Prostate gland (tissue), 2 donors: ENCODE data around the gene LRP4. TPM values are rescaled to one million over a fixed set of nuclear protein-coding genes. Genes with fewer than 3 reads are reported as not detected.

Experiments used
- DNase-seq: peaks from one replicate; pipeline ENCODE4 v3.0.0-alpha.2; 2019; ENCODE audit warnings: low spot score
- H3K27ac ChIP-seq, 2 donors: fragments of 200-600 bp; sonication (generic); 2 replicates each; pipeline ENCODE4 v1.5.1; 2017 to 2019
- H3K27me3 ChIP-seq: fragments of 200-600 bp; sonication (generic); replicated peaks from 2 replicates; pipeline ENCODE4 v1.5.1; 2019; ENCODE audit not compliant: insufficient read depth
- H3K36me3 ChIP-seq, 2 donors: fragments of 200-600 bp; sonication (generic); 1 replicate in 1 of 2; 2 replicates in 1 of 2; pipeline versions ENCODE4 v1.5.1 to v1.8.1; 2017 to 2019
- H3K4me1 ChIP-seq: fragments of 200-600 bp; sonication (generic); replicated peaks from 2 replicates; pipeline ENCODE4 v1.5.1; 2019
- H3K4me3 ChIP-seq, 2 donors: fragments of 200-600 bp; sonication (generic); 2 replicates each; pipeline ENCODE4 v1.5.1; 2017 to 2019
- H3K9me3 ChIP-seq: fragments of 200-600 bp; sonication (generic); 2 replicates; pipeline ENCODE4 v1.5.1; 2017
- POLR2A ChIP-seq: fragments of 450-650 bp; IDR thresholded peaks from one replicate; pipeline ENCODE4 v1.6.1; 2016; ENCODE audit warnings: antibody characterized with exemption, mild to moderate bottlenecking
- POLR2AphosphoS5 ChIP-seq: sonication (generic); formaldehyde crosslinking; IDR thresholded peaks from one replicate; pipeline ENCODE4 v1.6.1; 2017; ENCODE audit warnings: antibody characterized with exemption
- WGBS: methylation state at CpG from one replicate; pipeline ENCODE4 v1.1.5; 2018; 5-methylcytosine and 5-hydroxymethylcytosine counted together
- intact Hi-C: fragments of 100-400 bp; cut with DNase I; formaldehyde crosslinking; loops from one replicate; pipeline ENCODE4 v1.14.2; 2022
- total RNA-seq, 2 donors: library from RNA; depleted of rRNA; stranded (reverse); fragments of >200 nt; gene quantifications; one replicate each; pipeline ENCODE4 v1.1.0, GENCODE V29; 2016
- TF ChIP-seq, protein P1 (sequence below), 4 experiments: fragments of 200-600 bp in 2 of 4; fragments of 450-650 bp in 2 of 4; sonication (generic) in 2 of 4; IDR thresholded peaks; 1 replicate in 3 of 4; 2 replicates in 1 of 4; pipeline ENCODE4 v1.5.1; 2016 to 2019; ENCODE audit warnings: antibody characterized with exemption in 4 of 4, mild to moderate bottlenecking in 2 of 4, moderate library complexity in 2 of 4

The LRP4 gene
- total RNA-seq, 2 donors from 2014 or later = 8.6 to 10.8 TPM

DNA sequence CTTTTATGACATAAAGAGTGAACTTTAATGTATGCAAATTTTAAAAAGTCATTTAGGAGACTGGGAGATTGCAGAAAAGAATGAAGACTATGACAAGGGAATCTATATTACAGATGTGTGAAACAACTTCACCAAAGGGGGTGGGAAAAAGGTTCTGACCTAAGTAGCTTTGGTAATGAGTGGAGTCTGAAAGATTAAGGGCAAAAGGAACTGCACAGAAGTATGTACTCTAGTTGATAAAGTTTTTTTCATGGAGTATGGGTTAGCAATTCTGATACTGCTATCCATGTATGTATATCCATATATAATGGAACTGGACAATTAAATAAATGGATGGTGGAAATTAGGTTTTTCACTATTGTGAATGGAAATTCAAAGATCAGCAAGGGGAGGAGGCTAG is 81.5 kb downstream of the LRP4 start:
- Histone ChIP-seq H3K4me3 (no peak overlapping the region), H3K9me3 (no peaks in the 10 kb centered on the region), H3K4me1 (no peaks in the 10 kb centered on the region), H3K36me3 (no peaks in the 10 kb centered on the region), H3K27me3 (no peaks in the 10 kb centered on the region), H3K27ac (no peak overlapping the region)
- no peak for DNase-seq
- TF ChIP-seq POLR2A = no peak
- no peak for TF ChIP-seq POLR2AphosphoS5
- TF ChIP-seq, protein P1, sequence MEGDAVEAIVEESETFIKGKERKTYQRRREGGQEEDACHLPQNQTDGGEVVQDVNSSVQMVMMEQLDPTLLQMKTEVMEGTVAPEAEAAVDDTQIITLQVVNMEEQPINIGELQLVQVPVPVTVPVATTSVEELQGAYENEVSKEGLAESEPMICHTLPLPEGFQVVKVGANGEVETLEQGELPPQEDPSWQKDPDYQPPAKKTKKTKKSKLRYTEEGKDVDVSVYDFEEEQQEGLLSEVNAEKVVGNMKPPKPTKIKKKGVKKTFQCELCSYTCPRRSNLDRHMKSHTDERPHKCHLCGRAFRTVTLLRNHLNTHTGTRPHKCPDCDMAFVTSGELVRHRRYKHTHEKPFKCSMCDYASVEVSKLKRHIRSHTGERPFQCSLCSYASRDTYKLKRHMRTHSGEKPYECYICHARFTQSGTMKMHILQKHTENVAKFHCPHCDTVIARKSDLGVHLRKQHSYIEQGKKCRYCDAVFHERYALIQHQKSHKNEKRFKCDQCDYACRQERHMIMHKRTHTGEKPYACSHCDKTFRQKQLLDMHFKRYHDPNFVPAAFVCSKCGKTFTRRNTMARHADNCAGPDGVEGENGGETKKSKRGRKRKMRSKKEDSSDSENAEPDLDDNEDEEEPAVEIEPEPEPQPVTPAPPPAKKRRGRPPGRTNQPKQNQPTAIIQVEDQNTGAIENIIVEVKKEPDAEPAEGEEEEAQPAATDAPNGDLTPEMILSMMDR (IDR thresholded peaks at IDR 0.05) = no peak
- intact Hi-C loops = no loop called here

DNA sequence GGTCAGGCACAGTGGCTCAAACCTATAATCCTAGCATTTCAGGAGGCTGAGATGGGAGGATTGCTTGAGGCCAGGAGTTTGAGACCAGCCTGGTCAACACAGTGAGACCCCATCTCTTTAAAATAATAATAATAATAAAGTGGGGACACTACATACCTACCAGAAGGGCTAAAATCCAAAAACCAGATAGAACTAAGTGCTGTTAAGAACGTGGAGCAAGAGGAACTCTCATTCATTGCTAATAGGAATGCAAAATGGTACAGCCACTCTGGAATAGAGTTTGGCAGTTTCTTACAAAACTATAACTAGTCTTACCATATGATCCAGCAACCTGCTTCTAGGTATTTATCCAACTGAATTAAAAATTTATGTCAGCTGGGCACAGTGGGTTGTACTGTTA is 81.9 kb downstream of the LRP4 start:
- H3K27me3 ChIP-seq = no peaks in the 10 kb centered on the region
- no peak overlapping the region for H3K27ac ChIP-seq
- no peaks in the 10 kb centered on the region for H3K36me3 ChIP-seq
- TF ChIP-seq POLR2A (no peak), POLR2AphosphoS5 (no peak)
- TF ChIP-seq, protein P1 (IDR thresholded peaks at IDR 0.05) = no peak
- intact Hi-C loops = no loop called here
- WGBS = 100% methylated on average over 1 of the region's 1 CpG
- no peak overlapping the region for H3K4me3 ChIP-seq
- no peak for DNase-seq
- no peaks in the 10 kb centered on the region for H3K9me3 ChIP-seq
- H3K4me1 ChIP-seq = no peaks in the 10 kb centered on the region

DNA sequence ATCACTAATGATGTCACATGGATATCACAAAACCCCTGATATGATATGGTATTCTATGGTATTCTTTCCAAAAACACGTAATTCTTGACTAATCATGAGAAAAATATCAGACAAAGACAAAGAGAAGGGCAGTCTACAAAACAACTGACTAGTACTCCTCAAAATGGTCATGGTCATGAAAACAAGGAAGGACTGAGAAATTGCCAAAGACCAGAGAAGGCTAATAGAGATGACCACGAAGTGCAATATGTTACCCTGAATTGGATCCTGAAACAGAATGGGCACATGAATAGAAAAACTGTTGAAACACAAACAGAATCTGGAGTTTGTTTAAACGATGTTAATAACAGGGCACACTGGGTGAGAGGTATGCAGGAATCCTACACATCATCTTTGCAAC is 82.5 kb downstream of the LRP4 start:
- TF ChIP-seq, protein P1 (IDR thresholded peaks at IDR 0.05) = no peak
- TF ChIP-seq POLR2A (no peak), POLR2AphosphoS5 (no peak)
- intact Hi-C loops = no loop called here
- Histone ChIP-seq H3K4me3 (no peak overlapping the region), H3K27me3 (no peaks in the 10 kb centered on the region), H3K36me3 (no peaks in the 10 kb centered on the region), H3K4me1 (no peaks in the 10 kb centered on the region), H3K27ac (no peak overlapping the region), H3K9me3 (no peaks in the 10 kb centered on the region)
- WGBS = 63% methylated on average over 3 of the region's 3 CpGs
- no peak for DNase-seq

DNA sequence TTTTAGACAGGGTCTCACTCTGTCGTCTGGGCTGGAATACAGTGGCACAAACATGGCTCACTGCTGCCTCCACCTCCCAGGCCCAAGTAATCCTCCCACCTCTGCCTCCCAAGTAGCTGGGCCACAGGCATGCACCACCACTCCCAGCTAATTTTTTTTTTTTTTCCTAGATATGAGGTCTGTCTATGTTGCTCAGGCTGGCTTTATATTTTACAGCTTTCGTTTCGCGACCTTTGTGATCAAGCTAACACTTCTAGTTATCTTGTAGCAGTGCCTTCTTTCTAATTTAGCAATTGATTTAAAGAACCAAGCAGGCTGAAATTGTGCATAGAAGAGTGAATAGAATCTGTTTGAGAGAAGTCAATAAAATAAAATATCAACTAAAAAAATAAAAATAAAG is 83.5 kb downstream of the LRP4 start:
- no peaks in the 10 kb centered on the region for H3K4me1 ChIP-seq
- intact Hi-C loops = no loop called here
- 88% methylated on average over 4 of the region's 4 CpGs for WGBS
- H3K4me3 ChIP-seq = no peak overlapping the region
- H3K36me3 ChIP-seq = no peaks in the 10 kb centered on the region
- no peaks in the 10 kb centered on the region for H3K27me3 ChIP-seq
- DNase-seq = no peak
- H3K27ac ChIP-seq = no peak overlapping the region
- H3K9me3 ChIP-seq = no peaks in the 10 kb centered on the region
- TF ChIP-seq POLR2AphosphoS5 = no peak
- TF ChIP-seq POLR2A = no peak
- TF ChIP-seq, protein P1 (IDR thresholded peaks at IDR 0.05) = no peak

DNA sequence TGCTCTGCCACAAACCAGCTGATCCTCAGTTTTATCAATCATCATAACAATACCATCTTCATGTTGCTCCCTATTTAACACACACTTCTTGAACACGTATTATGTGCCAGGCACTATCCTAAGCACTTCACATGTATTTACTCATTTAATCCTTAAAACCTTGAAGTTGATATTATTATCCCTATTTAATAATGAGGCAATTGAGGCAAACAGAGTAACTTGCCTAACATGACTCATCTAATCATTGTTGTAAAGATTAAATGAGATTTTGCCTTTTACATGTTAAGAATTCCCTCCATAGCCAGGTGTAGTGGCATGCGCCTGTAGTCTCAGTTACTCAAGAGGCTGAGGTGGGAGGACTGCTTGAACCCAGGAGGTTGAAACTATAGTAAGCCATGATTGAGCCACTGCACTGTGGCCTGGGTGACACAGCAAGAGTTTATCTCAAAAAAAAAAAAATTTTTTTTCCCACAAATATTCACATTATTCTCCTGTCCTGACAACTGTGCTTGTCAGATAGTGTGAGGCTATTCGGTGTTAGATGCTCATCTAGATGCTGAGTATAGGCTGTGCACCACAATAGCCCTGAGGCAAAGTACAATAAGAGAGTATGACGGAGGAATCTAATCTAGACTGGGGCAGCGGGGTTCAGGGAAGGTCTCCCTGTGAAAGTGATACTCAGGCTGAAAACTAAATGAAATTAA is 85.7 kb downstream of the LRP4 start:
- H3K36me3 ChIP-seq = no peaks in the 10 kb centered on the region
- TF ChIP-seq POLR2AphosphoS5 = no peak
- TF ChIP-seq, protein P1 (IDR thresholded peaks at IDR 0.05) = no peak
- TF ChIP-seq POLR2A = no peak
- H3K4me1 ChIP-seq = no peaks in the 10 kb centered on the region
- H3K27ac ChIP-seq = no peak overlapping the region
- H3K4me3 ChIP-seq = no peak overlapping the region
- 90% methylated on average over 5 of the region's 5 CpGs for WGBS
- H3K27me3 ChIP-seq = no peaks in the 10 kb centered on the region
- DNase-seq = no peak
- intact Hi-C loops = no loop called here
- H3K9me3 ChIP-seq = no peaks in the 10 kb centered on the region
